Measurements from ENCODE around the gene TMEM225B.
"Not testable (repeated sequence)": the region's sequence is repeated elsewhere in the genome, so short reads cannot be mapped to it uniquely, and the experiment has no call there.

DNA sequence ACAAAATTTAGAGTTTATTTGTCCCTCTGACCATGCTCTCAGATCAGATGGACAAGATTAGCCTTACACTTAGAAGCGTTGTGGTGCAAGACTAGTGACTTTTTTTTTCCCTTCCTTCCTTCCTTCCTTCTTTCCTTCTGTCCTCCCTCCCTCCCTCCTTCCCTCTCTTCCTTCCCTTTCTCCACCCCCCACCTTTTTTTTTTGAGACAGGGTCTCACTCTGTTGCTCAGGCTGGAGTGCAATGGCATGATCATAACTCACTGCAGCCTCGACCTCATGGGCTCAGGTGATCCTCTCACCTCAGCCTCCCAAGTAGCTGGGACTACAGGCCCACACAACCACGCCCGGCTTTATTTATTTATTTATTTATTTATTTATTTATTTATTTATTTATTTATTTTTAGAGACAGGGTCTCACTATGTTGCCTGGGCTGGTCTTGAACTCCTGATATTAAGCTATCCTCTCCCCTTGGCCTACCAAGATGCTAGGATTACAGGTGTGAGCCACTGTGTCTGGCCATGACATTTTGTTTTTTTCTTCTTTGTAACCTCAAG lies 17.2 kb upstream of the TMEM225B start:
- TF ChIP-seq, protein P1, sequence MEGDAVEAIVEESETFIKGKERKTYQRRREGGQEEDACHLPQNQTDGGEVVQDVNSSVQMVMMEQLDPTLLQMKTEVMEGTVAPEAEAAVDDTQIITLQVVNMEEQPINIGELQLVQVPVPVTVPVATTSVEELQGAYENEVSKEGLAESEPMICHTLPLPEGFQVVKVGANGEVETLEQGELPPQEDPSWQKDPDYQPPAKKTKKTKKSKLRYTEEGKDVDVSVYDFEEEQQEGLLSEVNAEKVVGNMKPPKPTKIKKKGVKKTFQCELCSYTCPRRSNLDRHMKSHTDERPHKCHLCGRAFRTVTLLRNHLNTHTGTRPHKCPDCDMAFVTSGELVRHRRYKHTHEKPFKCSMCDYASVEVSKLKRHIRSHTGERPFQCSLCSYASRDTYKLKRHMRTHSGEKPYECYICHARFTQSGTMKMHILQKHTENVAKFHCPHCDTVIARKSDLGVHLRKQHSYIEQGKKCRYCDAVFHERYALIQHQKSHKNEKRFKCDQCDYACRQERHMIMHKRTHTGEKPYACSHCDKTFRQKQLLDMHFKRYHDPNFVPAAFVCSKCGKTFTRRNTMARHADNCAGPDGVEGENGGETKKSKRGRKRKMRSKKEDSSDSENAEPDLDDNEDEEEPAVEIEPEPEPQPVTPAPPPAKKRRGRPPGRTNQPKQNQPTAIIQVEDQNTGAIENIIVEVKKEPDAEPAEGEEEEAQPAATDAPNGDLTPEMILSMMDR (conservative IDR thresholded peaks at IDR 0.05 in 1 of 2, IDR thresholded peaks at IDR 0.05 in 1 of 2; ENCODE audit: extremely low read depth in 1 of 2, insufficient read depth in 1 of 2, low read depth in 1 of 2, low read length in 2 of 2), result not testable (repeated sequence)
- not testable (repeated sequence) for TF ChIP-seq EZH2 (IDR thresholded peaks at IDR 0.05; ENCODE audit: borderline replicate concordance, low read length)

Measured in mammary epithelial cell (primary cell).